K562 (cell line): ENCODE data around the gene STMN3. TPM values are rescaled to one million over a fixed set of nuclear protein-coding genes. Genes with fewer than 3 reads are reported as not detected.
A peak's percentile ranks its signal among the peaks of the same experiment; 100 is the strongest.

ENCODE experiments used
- CREM ChIP-seq: IDR thresholded peaks from 2 replicates; pipeline ENCODE4 v1.6.1; 2014; ENCODE audit warnings: antibody characterized with exemption, low read depth
- GABPB1 ChIP-seq: sonication (generic); formaldehyde crosslinking; IDR thresholded peaks from 2 replicates; pipeline ENCODE4 v1.8.0; 2022; ENCODE audit warnings: mild to moderate bottlenecking, missing genetic modification reagents
- JUN ChIP-seq, 2 experiments: sonication (generic) in 1 of 2; formaldehyde crosslinking in 1 of 2; IDR thresholded peaks; 2 replicates each; pipeline versions ENCODE4 v1.6.1 to v1.8.0; 2012 to 2022; ENCODE audit warnings: borderline replicate concordance in 2 of 2, mild to moderate bottlenecking in 2 of 2, improper control_type of control experiment in 1 of 2, low read depth in 1 of 2, low read length in 1 of 2, missing genetic modification reagents in 1 of 2
- NONO ChIP-seq, 2 experiments: fragments of 200-400 bp in 1 of 2; fragments of 450-650 bp in 1 of 2; formaldehyde crosslinking in 1 of 2; IDR thresholded peaks; 2 replicates each; pipeline ENCODE4 v1.6.1; 2017; ENCODE audit warnings: low read depth in 2 of 2, mild to moderate bottlenecking in 2 of 2, moderate library complexity in 2 of 2, low read length in 1 of 2
- PATZ1 ChIP-seq: fragments of 250-450 bp; sonication (Bioruptor Pico); IDR thresholded peaks from 2 replicates; pipeline ENCODE4 v1.5.0; 2020; ENCODE audit warnings: mild to moderate bottlenecking, borderline replicate concordance
- POLR2H ChIP-seq: IDR thresholded peaks from 2 replicates; pipeline ENCODE4 v1.6.1; 2016; ENCODE audit warnings: missing genetic modification characterization, low read depth, mild to moderate bottlenecking, control low read depth, missing compliant biosample characterization, moderate library complexity
- RB1 ChIP-seq: fragments of 450-650 bp; IDR thresholded peaks from 2 replicates; pipeline ENCODE4 v1.6.1; 2017; ENCODE audit warnings: low read depth, mild to moderate bottlenecking
- ZBTB11 ChIP-seq, 3 experiments: fragments of 200-800 bp in 1 of 3; fragments of 250-450 bp in 1 of 3; fragments of 450-650 bp in 1 of 3; sonication (Bioruptor Pico) in 1 of 3; sonication (Bioruptor generic) in 1 of 3; formaldehyde crosslinking in 1 of 3; IDR thresholded peaks; 2 replicates each; pipeline versions ENCODE4 v1.6.1 to v1.8.0; 2016 to 2022; ENCODE audit warnings: mild to moderate bottlenecking in 2 of 3, missing genetic modification characterization in 2 of 3, missing compliant biosample characterization in 1 of 3, moderate library complexity in 1 of 3
- polyA plus RNA-seq, 8 experiments: library from polyadenylated mRNA; depleted of rRNA in 4 of 8; stranded (reverse) in 5 of 8; unstranded in 3 of 8; fragments of >200 nt; fragmentation: Nextera tagmentation in 2 of 8; fragmentation: Illumina TruSeq in 1 of 8; extraction: Ambion mirVana in 2 of 8; extraction: Trizol in 1 of 8; gene quantifications; 2 replicates each; pipeline versions ENCODE4 v1.2.1 to v1.2.3, GENCODE V29; 2011 to 2014; ENCODE audit warnings: inconsistent platforms in 1 of 8, missing spikeins in 1 of 8
- total RNA-seq, 7 experiments: library from RNA; depleted of rRNA in 6 of 7; stranded (reverse); fragments of >200 nt in 6 of 7; fragmentation: Illumina TruSeq in 2 of 7; extraction: Trizol in 2 of 7; gene quantifications; 2 replicates each; pipeline versions ENCODE4 v1.2.1 to v1.2.3, GENCODE V29; 2011 to 2021; ENCODE audit warnings: low replicate concordance in 1 of 7
- TF ChIP-seq, protein P1 (sequence below): IDR thresholded peaks from 2 replicates; pipeline ENCODE4 v1.6.1; 2014; ENCODE audit warnings: antibody characterized with exemption

Gene STMN3
- total and polyA plus RNA-seq, 9 of the 15 experiments (the other 6 are each of a cell fraction or from before 2014, with no cell fraction given): 0.70 to 65.6 (median 29.4) TPM

DNA sequence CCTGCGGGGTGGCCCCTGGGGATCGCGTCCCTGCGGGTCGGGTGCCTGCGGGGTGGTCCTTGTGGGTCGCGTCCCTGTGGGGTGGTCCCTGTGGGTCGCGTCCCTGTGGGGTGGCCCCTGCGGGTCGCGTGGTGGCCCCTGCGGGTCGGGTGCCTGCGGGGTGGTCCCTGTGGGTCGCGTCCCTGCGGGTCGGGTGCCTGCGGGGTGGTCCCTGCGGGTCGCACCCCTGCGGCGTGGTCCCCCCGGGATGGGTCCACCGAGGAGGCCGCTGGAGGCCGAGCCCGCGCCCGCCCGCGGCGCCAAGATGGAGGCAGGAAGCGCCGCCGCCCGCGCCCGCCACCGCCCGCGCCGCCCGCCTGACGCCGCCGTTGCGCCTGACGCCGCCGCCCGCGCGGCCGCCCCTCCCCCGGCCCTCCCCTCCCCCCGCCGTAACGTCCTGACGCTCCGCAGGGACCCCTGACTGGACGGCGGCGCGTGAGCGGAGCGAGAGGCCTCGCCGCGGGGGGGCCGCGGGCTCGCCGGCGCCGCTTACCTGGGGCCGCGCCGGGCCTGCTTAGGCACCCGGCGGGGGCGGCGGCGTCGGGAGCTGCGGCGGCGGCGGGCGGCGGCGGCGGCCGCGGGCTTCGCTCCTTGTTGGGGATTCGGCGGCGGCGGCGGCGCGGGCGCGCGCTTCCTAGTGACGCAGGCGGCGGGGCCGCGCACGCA, 26.6 kb downstream of the STMN3 start, which contains the start of gene GMEB2 (continued):
- TF ChIP-seq ZBTB11 (CRISPR knock-in tag; IDR thresholded peaks at IDR 0.05) (0 out of 6 replicates have a peak, but pooled peaks of 1 of the 3 experiments have one; percentile 8), RB1 (peak; percentile 79), NONO (IDR thresholded peaks at IDR 0.05; ENCODE audit: low read depth in 2 of 2, low read length in 1 of 2) (peak in 1 of 2 experiments; percentile 83; a peak in 2 of 4 replicates), GABPB1 (CRISPR knock-in tag) (no peak), POLR2H (tag) (peak; percentile 74), CREM (peak; percentile 88), PATZ1 (CRISPR knock-in tag) (no peak), JUN (IDR thresholded peaks at IDR 0.05; ENCODE audit: borderline replicate concordance, low read depth, low read length) (no peak), JUN (CRISPR knock-in tag; IDR thresholded peaks at IDR 0.05; ENCODE audit: borderline replicate concordance) (no peak)
- TF ChIP-seq, protein P1, sequence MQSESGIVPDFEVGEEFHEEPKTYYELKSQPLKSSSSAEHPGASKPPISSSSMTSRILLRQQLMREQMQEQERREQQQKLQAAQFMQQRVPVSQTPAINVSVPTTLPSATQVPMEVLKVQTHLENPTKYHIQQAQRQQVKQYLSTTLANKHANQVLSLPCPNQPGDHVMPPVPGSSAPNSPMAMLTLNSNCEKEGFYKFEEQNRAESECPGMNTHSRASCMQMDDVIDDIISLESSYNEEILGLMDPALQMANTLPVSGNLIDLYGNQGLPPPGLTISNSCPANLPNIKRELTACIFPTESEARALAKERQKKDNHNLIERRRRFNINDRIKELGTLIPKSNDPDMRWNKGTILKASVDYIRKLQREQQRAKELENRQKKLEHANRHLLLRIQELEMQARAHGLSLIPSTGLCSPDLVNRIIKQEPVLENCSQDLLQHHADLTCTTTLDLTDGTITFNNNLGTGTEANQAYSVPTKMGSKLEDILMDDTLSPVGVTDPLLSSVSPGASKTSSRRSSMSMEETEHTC: no peak
- TF ChIP-seq, all 486 proteins: peak for 39
